ENCODE data around the gene SMAD9. TPM values are rescaled to one million over a fixed set of nuclear protein-coding genes. Genes with fewer than 3 reads are reported as not detected.
A peak's percentile ranks its signal among the peaks of the same experiment; 100 is the strongest.

SMAD9 gene
- polyA plus RNA-seq, 4 donors: 0.45 to 7.1 (median 2.1) TPM

DNA sequence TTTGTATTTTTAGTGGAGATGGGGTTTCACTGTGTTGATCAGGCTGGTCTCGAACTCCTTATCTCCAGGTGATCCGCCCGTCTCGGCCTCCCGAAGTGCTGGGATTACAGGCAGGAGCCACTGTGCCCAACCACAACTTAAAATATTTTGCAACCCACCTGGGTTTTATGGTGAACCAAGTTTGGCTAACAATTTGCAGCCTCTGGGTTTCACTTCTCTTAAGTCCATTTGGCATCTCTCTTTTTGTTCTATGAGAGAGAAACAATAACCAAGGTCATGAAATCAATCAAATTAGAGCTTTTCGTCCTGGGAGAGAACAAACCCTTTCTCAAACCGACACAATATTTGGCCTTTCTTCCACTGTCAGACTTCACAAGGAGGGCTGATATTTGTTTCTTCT is 5.6 kb upstream of the SMAD9 start:
- FAIRE-seq: no peak
- DNase-seq: no peak
- WGBS, 3 donors: 62 to 72% (median 70%) methylated on average over 7 of the region's 7 CpGs
- Histone ChIP-seq H3K27ac (ENCODE audit: low read depth in 1 of 3, low read length in 2 of 3) (no peak overlapping the region), H3K36me3 (ENCODE audit: control insufficient read depth in 3 of 3, insufficient read depth in 2 of 3, low read depth in 1 of 3, low read length in 3 of 3) (no peaks in the 10 kb centered on the region), H3K27me3 (ENCODE audit: control insufficient read depth in 3 of 3, insufficient read depth in 3 of 3, low read length in 3 of 3) (peaks cover 0 to 5% (median 3%) of the 10 kb centered on the region in 3 donors), H3K4me3 (ENCODE audit: low read depth in 1 of 3, low read length in 3 of 3) (no peak overlapping the region), H3K9me3 (ENCODE audit: control insufficient read depth in 2 of 2, insufficient read depth in 1 of 2, low read depth in 1 of 2, low read length in 1 of 2) (peaks cover 0 to 3% of the 10 kb centered on the region in 2 donors), H3K4me1 (ENCODE audit: control insufficient read depth in 3 of 3, insufficient read depth in 2 of 3, low read depth in 1 of 3, low read length in 2 of 3) (no peaks in the 10 kb centered on the region)

- no peaks in the 10 kb centered on the region for H3K9me3 ChIP-seq (ENCODE audit: control insufficient read depth in 2 of 2, insufficient read depth in 1 of 2, low read depth in 1 of 2, low read length in 1 of 2)
- FAIRE-seq (no peak), DNase-seq (no peak)
- 58 to 72% (median 60%) methylated on average over 3 of the region's 3 CpGs for WGBS, 3 donors
- no peak overlapping the region for H3K27ac ChIP-seq (ENCODE audit: low read depth in 1 of 3, low read length in 2 of 3)
- peaks cover 0 to 10% (median 3%) of the 10 kb centered on the region in 3 donors for H3K27me3 ChIP-seq (ENCODE audit: control insufficient read depth in 3 of 3, insufficient read depth in 3 of 3, low read length in 3 of 3)
- H3K4me1 ChIP-seq (ENCODE audit: control insufficient read depth in 3 of 3, insufficient read depth in 2 of 3, low read depth in 1 of 3, low read length in 2 of 3): no peaks in the 10 kb centered on the region
- H3K36me3 ChIP-seq (ENCODE audit: control insufficient read depth in 3 of 3, insufficient read depth in 2 of 3, low read depth in 1 of 3, low read length in 3 of 3): no peaks in the 10 kb centered on the region
- no peak overlapping the region for H3K4me3 ChIP-seq (ENCODE audit: low read depth in 1 of 3, low read length in 3 of 3)
Observed at GRCh38 chr13:36924001-36924400, 4.0 kb upstream of the SMAD9 start.

GRCh38 chr13:36921631-36922301 is 1.7 kb upstream of the SMAD9 start:
- Histone ChIP-seq H3K4me1 (ENCODE audit: control insufficient read depth in 3 of 3, insufficient read depth in 2 of 3, low read depth in 1 of 3, low read length in 2 of 3) (no peaks in the 10 kb centered on the region), H3K27me3 (ENCODE audit: control insufficient read depth in 3 of 3, insufficient read depth in 3 of 3, low read length in 3 of 3) (peaks cover 0 to 21% (median 5%) of the 10 kb centered on the region in 3 donors), H3K27ac (ENCODE audit: low read depth in 1 of 3, low read length in 2 of 3) (no peak overlapping the region), H3K4me3 (ENCODE audit: low read depth in 1 of 3, low read length in 3 of 3) (no peak overlapping the region), H3K36me3 (ENCODE audit: control insufficient read depth in 3 of 3, insufficient read depth in 2 of 3, low read depth in 1 of 3, low read length in 3 of 3) (no peaks in the 10 kb centered on the region), H3K9me3 (ENCODE audit: control insufficient read depth in 2 of 2, insufficient read depth in 1 of 2, low read depth in 1 of 2, low read length in 1 of 2) (no peaks in the 10 kb centered on the region)
- FAIRE-seq (no peak), DNase-seq (no peak)
- 71 to 80% (median 77%) methylated on average over 10 of the region's 10 CpGs for WGBS, 3 donors

- no peaks in the 10 kb centered on the region for H3K9me3 ChIP-seq (ENCODE audit: control insufficient read depth in 2 of 2, insufficient read depth in 1 of 2, low read depth in 1 of 2, low read length in 1 of 2)
- 30 to 62% (median 47%) methylated on average over 9 of the region's 9 CpGs for WGBS, 3 donors
- peak overlapping the region in 1 of 3 donors; percentile 25 for H3K27ac ChIP-seq (ENCODE audit: low read depth in 1 of 3, low read length in 2 of 3)
- peak overlapping the region in 2 of 3 donors; percentile 12 to 65 for H3K4me3 ChIP-seq (ENCODE audit: low read depth in 1 of 3, low read length in 3 of 3)
- no peaks in the 10 kb centered on the region for H3K4me1 ChIP-seq (ENCODE audit: control insufficient read depth in 3 of 3, insufficient read depth in 2 of 3, low read depth in 1 of 3, low read length in 2 of 3)
- peak in 1 of 2 donors; percentile 22 for DNase-seq
- FAIRE-seq: no peak
- H3K36me3 ChIP-seq (ENCODE audit: control insufficient read depth in 3 of 3, insufficient read depth in 2 of 3, low read depth in 1 of 3, low read length in 3 of 3): no peaks in the 10 kb centered on the region
- peaks cover 0 to 26% (median 5%) of the 10 kb centered on the region in 3 donors for H3K27me3 ChIP-seq (ENCODE audit: control insufficient read depth in 3 of 3, insufficient read depth in 3 of 3, low read length in 3 of 3)
Observed at GRCh38 chr13:36920616-36921185, 663 bp upstream of the SMAD9 start.

- Histone ChIP-seq H3K27ac (ENCODE audit: low read depth in 1 of 3, low read length in 2 of 3) (peak overlapping the region in 2 of 3 donors; percentile 11 to 73), H3K4me1 (ENCODE audit: control insufficient read depth in 3 of 3, insufficient read depth in 2 of 3, low read depth in 1 of 3, low read length in 2 of 3) (no peaks in the 10 kb centered on the region), H3K9me3 (ENCODE audit: control insufficient read depth in 2 of 2, insufficient read depth in 1 of 2, low read depth in 1 of 2, low read length in 1 of 2) (no peaks in the 10 kb centered on the region), H3K36me3 (ENCODE audit: control insufficient read depth in 3 of 3, insufficient read depth in 2 of 3, low read depth in 1 of 3, low read length in 3 of 3) (no peaks in the 10 kb centered on the region), H3K4me3 (ENCODE audit: low read depth in 1 of 3, low read length in 3 of 3) (peak overlapping the region; percentile 49 to 65 (median 53)), H3K27me3 (ENCODE audit: control insufficient read depth in 3 of 3, insufficient read depth in 3 of 3, low read length in 3 of 3) (peaks cover 0 to 26% (median 5%) of the 10 kb centered on the region in 3 donors)
- FAIRE-seq: no peak
- peak in 1 of 2 donors; percentile 36 for DNase-seq
- WGBS, 3 donors: 0 to 1% (median 1%) methylated on average over 39 to 51 of the region's 51 CpGs
Observed at GRCh38 chr13:36919171-36919832, 736 bp downstream of the SMAD9 start.

- Histone ChIP-seq H3K27ac (ENCODE audit: low read depth in 1 of 3, low read length in 2 of 3) (peak overlapping the region in 2 of 3 donors; percentile 11 to 73), H3K27me3 (ENCODE audit: control insufficient read depth in 3 of 3, insufficient read depth in 3 of 3, low read length in 3 of 3) (peaks cover 0 to 26% (median 5%) of the 10 kb centered on the region in 3 donors), H3K9me3 (ENCODE audit: control insufficient read depth in 2 of 2, insufficient read depth in 1 of 2, low read depth in 1 of 2, low read length in 1 of 2) (no peaks in the 10 kb centered on the region), H3K4me3 (ENCODE audit: low read depth in 1 of 3, low read length in 3 of 3) (peak overlapping the region in 2 of 3 donors; percentile 49 to 65), H3K4me1 (ENCODE audit: control insufficient read depth in 3 of 3, insufficient read depth in 2 of 3, low read depth in 1 of 3, low read length in 2 of 3) (no peaks in the 10 kb centered on the region), H3K36me3 (ENCODE audit: control insufficient read depth in 3 of 3, insufficient read depth in 2 of 3, low read depth in 1 of 3, low read length in 3 of 3) (no peaks in the 10 kb centered on the region)
- DNase-seq (no peak), FAIRE-seq (no peak)
- 29 to 37% (median 31%) methylated on average over 12 of the region's 12 CpGs for WGBS, 3 donors
Observed at GRCh38 chr13:36918246-36919131, 1.5 kb downstream of the SMAD9 start.

DNA sequence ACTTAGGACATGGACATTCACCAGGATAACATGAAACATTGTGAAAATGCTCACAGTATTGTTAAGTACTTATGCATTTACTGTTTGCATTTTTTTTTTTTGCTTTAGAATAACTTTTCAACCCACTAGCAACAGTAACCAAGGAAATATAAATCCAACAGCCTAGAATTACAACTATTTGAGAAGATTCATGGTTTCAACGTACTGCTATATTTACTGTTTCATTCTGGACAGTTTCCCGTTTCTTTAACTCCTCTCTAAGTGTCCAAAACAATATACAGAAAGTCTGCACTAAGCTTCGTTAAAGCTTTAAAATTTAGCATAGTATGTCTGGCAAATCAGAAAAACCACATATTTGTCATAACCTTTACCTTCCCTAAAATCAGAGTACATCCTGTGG is 2.7 kb downstream of the SMAD9 start:
- H3K4me1 ChIP-seq (ENCODE audit: control insufficient read depth in 3 of 3, insufficient read depth in 2 of 3, low read depth in 1 of 3, low read length in 2 of 3): no peaks in the 10 kb centered on the region
- no peak overlapping the region for H3K27ac ChIP-seq (ENCODE audit: low read depth in 1 of 3, low read length in 2 of 3)
- no peak overlapping the region for H3K4me3 ChIP-seq (ENCODE audit: low read depth in 1 of 3, low read length in 3 of 3)
- H3K36me3 ChIP-seq (ENCODE audit: control insufficient read depth in 3 of 3, insufficient read depth in 2 of 3, low read depth in 1 of 3, low read length in 3 of 3): no peaks in the 10 kb centered on the region
- no peak for FAIRE-seq
- no peaks in the 10 kb centered on the region for H3K9me3 ChIP-seq (ENCODE audit: control insufficient read depth in 2 of 2, insufficient read depth in 1 of 2, low read depth in 1 of 2, low read length in 1 of 2)
- no peak for DNase-seq
- 64 to 66% (median 64%) methylated on average over 3 of the region's 3 CpGs for WGBS, 3 donors
- H3K27me3 ChIP-seq (ENCODE audit: control insufficient read depth in 3 of 3, insufficient read depth in 3 of 3, low read length in 3 of 3): peaks cover 0 to 26% (median 2%) of the 10 kb centered on the region in 3 donors

All from small intestine (tissue), 7 donors.